HCEC 1CT (cell line): ENCODE data around the gene RNF114.

Experiments
- DNase-seq: peaks from one replicate; pipeline ENCODE4 v3.0.0-alpha.2; 2017

The RNF114 gene

GRCh38 chr20:49904440-49905214 lies 31.6 kb upstream of the RNF114 start:
- no peak for DNase-seq

DNA sequence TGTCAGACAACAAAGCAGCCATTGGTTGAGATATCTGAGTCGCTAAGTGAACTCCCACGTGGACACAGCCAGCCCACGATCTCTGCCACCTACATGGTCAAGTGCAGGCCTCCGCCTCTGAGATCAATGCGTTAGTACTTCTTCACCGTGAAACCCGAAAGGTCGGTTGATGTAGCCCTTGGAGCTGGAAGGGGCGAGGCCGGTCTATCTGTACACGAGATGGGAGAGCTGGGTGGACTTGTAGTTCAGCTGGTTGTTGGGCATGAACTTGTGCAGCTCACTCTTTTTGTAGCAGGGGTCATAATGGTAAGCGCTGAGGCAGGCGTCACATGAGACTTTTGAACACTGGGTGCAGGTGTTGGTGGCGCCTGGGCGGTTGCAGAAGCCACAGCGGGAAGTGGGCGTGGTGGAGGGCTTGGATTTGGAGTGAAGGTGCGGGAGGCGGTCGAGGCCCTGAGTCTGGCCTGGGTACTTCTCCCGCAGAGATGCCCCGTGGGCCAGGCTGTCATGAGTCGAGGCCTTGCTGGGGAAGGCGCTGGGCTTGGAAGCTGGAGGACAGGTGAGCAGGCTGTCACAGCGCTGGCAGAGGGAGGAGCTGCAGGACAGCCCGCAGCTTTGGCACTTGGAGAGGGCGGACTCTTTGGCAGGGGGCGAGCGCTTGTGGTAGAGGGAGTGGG lies 30.6 kb upstream of the RNF114 start:
- DNase-seq: no peak

DNA sequence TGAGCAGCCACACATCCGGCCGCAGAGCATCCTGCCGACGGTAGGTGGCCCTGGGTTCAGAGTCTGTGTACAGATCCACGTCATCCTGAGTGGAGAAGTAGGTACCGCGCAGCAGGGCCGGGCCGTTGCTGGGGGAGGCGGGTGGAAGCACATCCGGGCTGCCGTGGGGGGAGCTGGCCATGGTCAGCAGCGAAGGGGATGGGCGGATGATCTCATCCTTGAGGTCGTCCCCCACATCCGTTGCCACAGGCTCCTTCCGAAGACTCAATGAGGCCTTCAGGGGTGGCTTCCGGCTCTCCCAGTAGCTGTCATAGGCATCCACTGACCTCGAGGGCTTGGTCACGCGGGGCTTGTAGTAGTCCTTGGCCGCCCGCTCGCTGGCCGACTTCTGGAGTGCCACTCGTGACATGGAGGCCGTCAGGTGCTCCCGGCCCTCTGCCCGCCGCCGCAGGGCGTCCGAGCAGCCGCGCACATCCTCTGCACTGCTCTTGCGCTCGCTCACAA lies 30.0 kb upstream of the RNF114 start:
- DNase-seq: no peak

DNA sequence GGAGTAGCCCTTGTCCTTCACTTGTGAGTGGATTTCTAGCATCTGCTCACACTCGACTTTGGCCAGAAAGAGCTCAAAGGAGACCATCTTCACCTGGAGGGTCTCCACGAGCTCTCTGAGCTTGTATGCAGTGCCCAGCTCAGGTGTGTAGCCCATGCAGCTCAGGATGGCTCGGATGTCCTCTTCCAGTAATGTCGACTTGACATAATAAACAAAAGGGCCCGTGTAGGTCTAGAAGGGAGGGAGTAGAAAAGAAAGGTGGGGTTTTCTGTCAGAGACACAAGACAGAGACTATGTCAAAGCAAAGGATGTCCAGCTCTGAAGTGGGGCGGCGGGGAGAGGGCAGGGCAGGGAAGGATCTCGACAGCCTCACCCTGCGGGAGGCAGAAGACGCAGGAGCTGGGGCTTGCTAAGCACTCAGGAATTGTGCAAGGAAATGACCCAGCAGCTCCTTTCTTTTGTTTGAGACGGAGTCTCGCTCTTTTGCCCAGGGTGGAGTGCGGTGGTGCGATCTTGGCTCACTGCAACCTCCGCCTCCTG lies 29.5 kb upstream of the RNF114 start:
- DNase-seq: no peak

GRCh38 chr20:49907405-49908257 lies 28.6 kb upstream of the RNF114 start:
- DNase-seq: no peak

- DNase-seq: no peak
Observed at GRCh38 chr20:49908258-49908565, 28.0 kb upstream of the RNF114 start.

GRCh38 chr20:49909499-49910339 lies 26.5 kb upstream of the RNF114 start:
- DNase-seq: no peak

DNA sequence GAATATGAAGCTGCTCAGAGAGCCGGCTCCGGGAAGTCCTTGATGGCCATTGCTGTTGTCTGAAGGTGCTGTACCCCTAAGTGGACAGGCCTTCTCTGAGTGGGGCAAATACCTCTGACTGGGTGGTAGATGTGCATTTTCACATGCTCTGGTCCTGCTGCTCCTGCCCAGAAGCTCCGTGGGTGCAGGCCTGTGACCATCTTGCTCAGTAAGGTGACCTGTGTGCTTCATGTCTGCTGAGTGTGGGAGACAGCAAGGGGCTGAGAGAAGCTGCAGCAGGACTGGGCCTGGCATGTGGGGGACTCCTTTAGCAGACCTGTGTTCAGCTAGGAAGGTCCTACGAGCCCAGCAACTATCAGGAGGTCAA lies 25.9 kb upstream of the RNF114 start:
- no peak for DNase-seq

- DNase-seq: no peak
Observed at GRCh38 chr20:49913399-49914047, 22.7 kb upstream of the RNF114 start.

DNA sequence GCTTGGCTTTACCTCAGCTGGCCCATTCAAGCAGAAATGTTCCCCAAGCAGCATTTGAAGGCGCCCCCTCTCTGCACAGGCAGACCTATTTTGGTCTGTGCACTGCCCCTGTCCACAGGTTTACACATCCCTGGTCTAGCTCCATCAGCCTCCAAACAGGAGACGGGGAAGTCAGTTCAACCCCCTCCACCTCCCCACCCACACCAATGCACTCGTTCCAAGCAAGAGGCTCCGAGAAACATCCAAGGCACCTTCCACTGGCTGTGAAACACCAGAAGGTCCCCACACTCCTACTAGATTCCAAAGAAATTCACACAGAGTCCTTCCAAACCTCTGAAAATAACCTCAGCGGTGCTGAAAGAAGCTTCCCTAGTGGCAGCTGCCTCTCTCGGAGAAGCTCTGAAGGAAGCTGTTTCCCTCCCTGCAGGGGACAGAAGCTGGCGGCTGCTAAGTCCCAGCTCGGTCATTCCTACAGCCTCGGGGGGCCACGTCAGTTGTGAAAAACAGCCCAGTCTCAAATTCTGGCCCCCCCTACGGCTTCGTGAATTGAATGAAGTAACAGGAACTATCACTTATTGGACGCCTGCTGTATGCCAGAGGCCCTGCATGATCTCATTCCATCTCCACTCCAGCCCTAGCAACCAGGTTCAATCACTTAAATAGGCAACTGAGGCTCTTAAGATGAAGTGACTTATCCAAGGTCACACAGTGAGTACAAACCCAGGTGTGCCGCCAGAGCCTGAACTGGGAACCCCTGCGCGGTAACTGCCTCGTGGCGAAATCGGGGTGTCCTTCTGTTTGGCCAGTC lies 21.7 kb upstream of the RNF114 start:
- no peak for DNase-seq

DNA sequence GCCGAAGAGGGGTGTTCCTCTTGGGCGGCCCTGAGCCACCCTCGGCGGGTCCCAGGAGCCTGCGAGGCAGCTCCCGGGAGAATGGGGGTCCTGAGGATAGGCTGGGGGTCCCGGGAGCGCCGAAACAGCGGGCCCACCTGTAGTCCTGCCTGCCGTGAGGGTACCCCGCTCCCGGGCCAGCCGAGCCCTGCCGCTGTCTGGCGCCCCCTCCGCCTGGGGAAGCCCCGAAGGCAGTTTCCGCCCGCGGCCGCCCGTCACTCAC lies 21.1 kb upstream of the RNF114 start:
- no peak for DNase-seq

GRCh38 chr20:49915380-49916145 lies 20.6 kb upstream of the RNF114 start, which contains the start of gene SPATA2:
Gene SPATA2 (minus strand): TSS chr20:49915529. CDS start chr20:49908490, 7,039 bp downstream.
- peak; percentile 90 for DNase-seq

- DNase-seq: peak; percentile 17
Observed at GRCh38 chr20:49916146-49917002, 19.8 kb upstream of the RNF114 start.

DNA sequence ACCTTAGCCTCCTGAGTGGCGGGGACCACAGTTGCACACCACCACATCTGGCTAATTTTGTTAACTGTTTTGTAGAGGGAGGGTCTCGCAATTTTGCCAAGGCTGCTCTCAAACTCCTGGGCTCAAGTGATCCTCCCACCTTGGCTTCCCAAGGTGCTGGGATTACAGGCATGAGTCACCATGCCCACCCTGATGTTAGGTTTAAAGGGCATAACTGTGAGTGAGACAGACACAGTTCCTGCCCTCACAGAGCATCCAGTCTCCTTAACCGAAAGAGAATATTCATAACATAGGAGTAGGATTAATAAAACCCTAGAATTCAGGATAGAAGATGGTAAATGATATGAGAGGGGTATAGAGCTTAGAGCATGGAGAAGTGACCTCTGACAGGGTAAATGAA lies 17.8 kb upstream of the RNF114 start:
- no peak for DNase-seq

DNA sequence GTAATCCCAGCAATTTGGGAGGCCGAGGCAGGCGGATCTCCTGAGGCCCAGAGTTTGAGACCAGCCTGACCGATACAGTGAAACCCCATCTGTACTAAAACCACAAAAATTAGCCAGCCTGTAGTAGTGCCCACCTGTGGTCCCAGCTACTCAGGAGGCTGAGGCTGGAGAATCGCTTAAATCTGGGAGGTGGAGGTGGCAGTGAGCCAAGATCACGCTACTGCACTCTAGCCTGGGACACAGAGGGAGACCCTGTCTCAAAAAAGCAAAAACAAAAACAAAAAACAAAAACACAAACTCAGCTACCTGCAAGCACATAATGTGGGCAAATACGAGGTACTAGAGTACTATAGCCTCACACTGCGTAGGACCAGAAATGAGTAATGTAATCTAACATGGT lies 17.2 kb upstream of the RNF114 start:
- DNase-seq: no peak

GRCh38 chr20:49919461-49919860 lies 16.7 kb upstream of the RNF114 start:
- DNase-seq: no peak

- DNase-seq: no peak
Observed at GRCh38 chr20:49924247-49924646, 11.9 kb upstream of the RNF114 start.

- no peak for DNase-seq
Observed at GRCh38 chr20:49925901-49926454, 10.2 kb upstream of the RNF114 start.
